Neuronal stem cell (in vitro differentiated cells): ENCODE measurements around the gene AKR1C3.
"Not testable (repeated sequence)": the region's sequence is repeated elsewhere in the genome, so short reads cannot be mapped to it uniquely, and the experiment has no call there.

Source experiments
- DNase-seq: peaks from one replicate; pipeline ENCODE4 v3.0.0-alpha.2; 2013; ENCODE audit warnings: low spot score
- H2AFZ ChIP-seq: one replicate; pipeline ENCODE4 v1.6.1; 2013; ENCODE audit warnings: mild to moderate bottlenecking, low read length, inconsistent platforms
- H2AK5ac ChIP-seq: 2 replicates; pipeline ENCODE4 v1.6.1; 2013; ENCODE audit warnings: low read depth, mild to moderate bottlenecking, inconsistent platforms, low read length, moderate library complexity, mixed read lengths
- H2BK120ac ChIP-seq: 2 replicates; pipeline ENCODE4 v1.6.1; 2013; ENCODE audit warnings: low read depth, mild to moderate bottlenecking, inconsistent platforms, low read length, moderate library complexity, mixed read lengths
- H2BK12ac ChIP-seq: one replicate; pipeline ENCODE4 v1.6.1; 2013; ENCODE audit warnings: low read length, inconsistent platforms
- H2BK15ac ChIP-seq: 2 replicates; pipeline ENCODE4 v1.6.1; 2013; ENCODE audit warnings: mild to moderate bottlenecking, low read length, inconsistent platforms, mixed read lengths
- H2BK5ac ChIP-seq: one replicate; pipeline ENCODE4 v1.6.1; 2013; ENCODE audit warnings: inconsistent platforms, mild to moderate bottlenecking, low read length, moderate library complexity
- H3K14ac ChIP-seq: one replicate; pipeline ENCODE4 v1.6.1; 2013; ENCODE audit warnings: low read length, inconsistent platforms
- H3K18ac ChIP-seq: 2 replicates; pipeline ENCODE4 v1.6.1; 2013; ENCODE audit warnings: low read length, inconsistent platforms
- H3K23ac ChIP-seq: 2 replicates; pipeline ENCODE4 v1.6.1; 2013; ENCODE audit warnings: low read depth, mild to moderate bottlenecking, mixed read lengths, low read length, inconsistent platforms; ENCODE audit not compliant: poor library complexity
- H3K27ac ChIP-seq: replicated peaks from 3 replicates; pipeline ENCODE4 v1.5.1; 2013; ENCODE audit warnings: low read length, inconsistent platforms
- H3K27me3 ChIP-seq, 3 experiments: 2 replicates each; pipeline ENCODE4 v1.6.1; 2013; ENCODE audit warnings: low read length in 3 of 3, mild to moderate bottlenecking in 2 of 3, inconsistent platforms in 1 of 3, low read depth in 1 of 3, mixed read lengths in 1 of 3, moderate library complexity in 1 of 3; ENCODE audit not compliant: control insufficient read depth in 3 of 3, insufficient read depth in 3 of 3
- H3K36me3 ChIP-seq, 2 donors: replicated peaks in 1 of 2; 2 replicates each; pipeline ENCODE4 v1.6.1; 2013; ENCODE audit warnings: low read length in 2 of 2; ENCODE audit not compliant: control insufficient read depth in 2 of 2, insufficient read depth in 2 of 2
- H3K4ac ChIP-seq: 2 replicates; pipeline ENCODE4 v1.6.1; 2013; ENCODE audit warnings: inconsistent platforms, mild to moderate bottlenecking, low read length, moderate library complexity
- H3K4me1 ChIP-seq, 2 donors: 1 replicate in 1 of 2; 2 replicates in 1 of 2; pipeline ENCODE4 v1.6.1; 2013; ENCODE audit warnings: low read length in 2 of 2, low read depth in 1 of 2; ENCODE audit not compliant: control insufficient read depth in 2 of 2, insufficient read depth in 1 of 2
- H3K4me2 ChIP-seq: one replicate; pipeline ENCODE4 v1.6.1; 2013; ENCODE audit warnings: mild to moderate bottlenecking, low read length, inconsistent platforms; ENCODE audit not compliant: insufficient read depth, poor library complexity, severe bottlenecking
- H3K4me3 ChIP-seq, 2 donors: 2 replicates each; pipeline ENCODE4 v1.5.1; 2013; ENCODE audit warnings: low read length in 2 of 2, mild to moderate bottlenecking in 2 of 2, inconsistent platforms in 1 of 2, moderate library complexity in 1 of 2
- H3K79me1 ChIP-seq: one replicate; pipeline ENCODE4 v1.6.1; 2013; ENCODE audit warnings: low read depth, mild to moderate bottlenecking, inconsistent platforms, low read length, moderate library complexity
- H3K9ac ChIP-seq: one replicate; pipeline ENCODE4 v1.6.1; 2013; ENCODE audit warnings: mild to moderate bottlenecking, low read depth, low read length, inconsistent platforms; ENCODE audit not compliant: poor library complexity
- H3K9me3 ChIP-seq, 2 donors: replicated peaks in 1 of 2; 2 replicates each; pipeline versions ENCODE3 to v1.6.1; 2013; ENCODE audit warnings: low read length in 2 of 2, mild to moderate bottlenecking in 2 of 2, inconsistent platforms in 1 of 2, low read depth in 1 of 2, mixed read lengths in 1 of 2, moderate library complexity in 1 of 2; ENCODE audit not compliant: control insufficient read depth in 2 of 2, insufficient read depth in 1 of 2
- H4K8ac ChIP-seq: one replicate; pipeline ENCODE4 v1.6.1; 2013; ENCODE audit warnings: low read depth, mild to moderate bottlenecking, inconsistent platforms, low read length, moderate library complexity
- H4K91ac ChIP-seq: one replicate; pipeline ENCODE4 v1.6.1; 2013; ENCODE audit warnings: low read length, low read depth, mild to moderate bottlenecking, inconsistent platforms; ENCODE audit not compliant: poor library complexity
- WGBS, 2 donors: extraction: QIAGEN DNeasy Blood & Tissue Kit; methylation state at CpG; one replicate each; pipeline ENCODE4 v1.1.7; 2013; ENCODE audit warnings: missing lambda C conversion rate in 2 of 2, mixed read lengths in 1 of 2; ENCODE audit not compliant: insufficient read length in 2 of 2, insufficient replicate concordance in 1 of 2; ENCODE audit errors: extremely low coverage in 2 of 2; 5-methylcytosine and 5-hydroxymethylcytosine counted together

AKR1C3 gene

DNA sequence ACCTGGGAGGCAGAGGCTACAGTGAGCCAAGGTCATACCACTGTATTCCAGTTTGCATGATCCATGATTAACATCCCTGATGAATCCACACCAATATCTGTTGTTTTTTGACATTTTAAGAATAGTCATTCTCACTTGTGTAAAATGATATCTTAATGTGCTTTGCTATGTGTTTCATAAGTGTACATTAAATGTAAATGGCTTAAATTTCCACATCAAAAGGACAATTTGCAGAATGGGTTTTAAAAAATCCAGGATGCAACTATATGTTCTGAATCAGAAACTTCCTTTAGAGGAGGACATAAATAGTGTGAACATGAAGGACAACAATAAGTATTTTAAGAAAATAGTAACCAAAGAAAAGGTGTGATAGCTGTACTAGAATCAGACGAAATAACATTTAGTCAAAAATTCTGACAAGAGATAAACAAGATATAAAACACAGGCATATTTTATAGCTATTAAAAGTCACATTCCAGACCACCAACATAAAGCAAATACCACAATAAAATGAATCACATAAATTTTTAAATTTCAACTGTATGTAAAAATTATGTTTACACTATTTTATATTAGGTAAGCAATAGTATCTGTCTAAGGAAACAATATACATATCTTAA is 42.4 kb downstream of the AKR1C3 start:
- Histone ChIP-seq H2AFZ (no peak overlapping the region), H3K18ac (no peak overlapping the region), H2BK5ac (no peak overlapping the region), H3K27me3 (no peaks in the 10 kb centered on the region), H3K9me3 (no peaks in the 10 kb centered on the region), H2AK5ac (no peak overlapping the region), H3K27ac (no peak overlapping the region), H3K4ac (no peak overlapping the region), H3K4me3 (no peak overlapping the region), H3K14ac (no peak overlapping the region), H2BK120ac (no peak overlapping the region), H2BK12ac (no peak overlapping the region), H2BK15ac (no peak overlapping the region), H4K91ac (no peak overlapping the region), H3K4me1 (no peaks in the 10 kb centered on the region), H3K36me3 (no peaks in the 10 kb centered on the region), H3K9ac (no peak overlapping the region), H3K79me1 (no peaks in the 10 kb centered on the region), H4K8ac (no peak overlapping the region), H3K23ac (no peak overlapping the region), H3K4me2 (no peak overlapping the region)
- no peak for DNase-seq
- WGBS, 2 donors: no CpG with 5 or more reads among the region's 1 CpG

DNA sequence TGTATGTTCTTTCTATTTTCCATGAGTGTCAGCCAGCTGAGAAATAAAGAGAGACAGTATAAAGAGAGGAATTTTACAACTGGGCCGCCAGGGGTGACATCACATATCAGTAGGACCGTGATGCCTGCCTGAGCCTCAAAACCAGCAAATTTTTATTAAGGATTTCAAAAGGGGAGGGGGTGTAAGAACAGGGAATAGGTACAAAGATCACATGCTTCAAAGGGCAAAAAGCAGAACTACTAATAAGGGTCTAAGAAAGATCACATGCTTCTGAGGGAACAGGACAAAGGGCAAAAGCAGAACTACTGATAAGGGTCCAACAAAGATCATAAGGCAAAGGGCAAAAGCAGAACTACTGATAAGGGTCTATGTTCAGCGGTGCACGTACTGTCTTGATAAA is 43.5 kb downstream of the AKR1C3 start:
- H4K8ac ChIP-seq, H2AK5ac ChIP-seq, H3K27ac ChIP-seq, H3K36me3 ChIP-seq, H3K14ac ChIP-seq, H2BK12ac ChIP-seq, H2BK120ac ChIP-seq, H2AFZ ChIP-seq, H3K79me1 ChIP-seq, H2BK15ac ChIP-seq, H3K4me3 ChIP-seq, H3K4ac ChIP-seq, H3K4me2 ChIP-seq, H3K27me3 ChIP-seq, H3K4me1 ChIP-seq, H3K9me3 ChIP-seq, H3K9ac ChIP-seq, H4K91ac ChIP-seq, DNase-seq, H3K18ac ChIP-seq, H3K23ac ChIP-seq, H2BK5ac ChIP-seq: not testable (repeated sequence)
- whole genome bisulfite sequencing, 2 donors: no CpG with 5 or more reads among the region's 4 CpGs

DNA sequence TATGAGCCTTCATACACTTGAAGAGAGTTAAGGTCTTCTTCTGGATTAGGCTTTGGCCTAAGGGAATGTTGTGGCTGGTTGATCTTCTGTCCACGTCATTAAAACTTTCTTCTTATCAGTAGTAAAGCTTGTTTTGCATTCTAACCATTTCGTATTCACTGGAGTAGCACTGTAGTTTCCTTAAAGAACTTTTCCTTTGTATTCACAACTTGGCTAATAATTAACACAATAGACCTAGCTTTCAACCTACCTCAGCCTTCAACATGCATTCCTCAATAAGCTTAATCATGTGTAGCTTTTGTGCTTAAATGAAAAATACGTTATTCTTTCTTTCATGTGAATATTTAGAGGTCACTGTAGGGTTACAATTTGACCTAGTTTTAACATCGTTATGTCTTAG is 48.0 kb downstream of the AKR1C3 start:
- H2BK15ac ChIP-seq: no peak overlapping the region
- H4K91ac ChIP-seq: no peak overlapping the region
- H3K9me3 ChIP-seq: no peaks in the 10 kb centered on the region
- no peak overlapping the region for H2BK5ac ChIP-seq
- no peaks in the 10 kb centered on the region for H3K79me1 ChIP-seq
- H2BK12ac ChIP-seq: no peak overlapping the region
- DNase-seq: no peak
- no peak overlapping the region for H4K8ac ChIP-seq
- no peaks in the 10 kb centered on the region for H3K4me1 ChIP-seq
- no peaks in the 10 kb centered on the region for H3K36me3 ChIP-seq
- H3K9ac ChIP-seq: no peak overlapping the region
- H3K4me2 ChIP-seq: no peak overlapping the region
- H3K27ac ChIP-seq: no peak overlapping the region
- H3K14ac ChIP-seq: no peak overlapping the region
- H3K23ac ChIP-seq: no peak overlapping the region
- H2BK120ac ChIP-seq: no peak overlapping the region
- no peak overlapping the region for H3K18ac ChIP-seq
- H3K27me3 ChIP-seq: no peaks in the 10 kb centered on the region
- no peak overlapping the region for H2AK5ac ChIP-seq
- H2AFZ ChIP-seq: no peak overlapping the region
- H3K4ac ChIP-seq: no peak overlapping the region
- no CpG with 5 or more reads among the region's 4 CpGs for WGBS, 2 donors
- no peak overlapping the region for H3K4me3 ChIP-seq

DNA sequence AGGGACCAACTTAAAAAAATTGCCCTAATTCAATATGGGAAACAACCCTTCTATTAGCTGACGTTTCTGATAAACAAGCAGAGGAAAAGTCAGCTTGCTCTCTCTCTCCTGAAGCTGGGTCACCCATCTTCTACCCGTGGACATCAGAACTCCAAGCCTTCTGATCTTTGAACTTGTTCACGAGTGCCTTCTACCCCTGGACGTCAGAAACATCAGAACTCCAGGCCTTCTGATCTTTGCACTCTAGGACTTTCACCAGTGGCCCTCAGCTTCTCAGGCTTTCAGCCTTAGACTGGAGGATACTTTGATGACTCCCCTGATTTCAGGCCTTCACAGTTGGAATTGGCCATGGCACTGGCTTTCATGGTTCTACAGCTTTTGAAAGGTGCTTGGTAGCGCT is 48.9 kb downstream of the AKR1C3 start:
- Histone ChIP-seq H2BK5ac (no peak overlapping the region), H3K9me3 (no peaks in the 10 kb centered on the region), H2BK12ac (no peak overlapping the region), H4K91ac (no peak overlapping the region), H3K4me3 (no peak overlapping the region), H2BK15ac (no peak overlapping the region), H3K23ac (no peak overlapping the region), H3K9ac (no peak overlapping the region), H3K27ac (no peak overlapping the region), H3K4me2 (no peak overlapping the region), H3K36me3 (no peaks in the 10 kb centered on the region), H4K8ac (no peak overlapping the region), H2AK5ac (no peak overlapping the region), H3K27me3 (no peaks in the 10 kb centered on the region), H3K79me1 (no peaks in the 10 kb centered on the region), H3K18ac (no peak overlapping the region), H3K4ac (no peak overlapping the region), H2BK120ac (no peak overlapping the region), H2AFZ (no peak overlapping the region), H3K14ac (no peak overlapping the region), H3K4me1 (no peaks in the 10 kb centered on the region)
- WGBS, 2 donors: no CpG with 5 or more reads among the region's 5 CpGs
- DNase-seq: no peak
